ENCODE results near the gene ALDH1A3. TPM values are rescaled to one million over a fixed set of nuclear protein-coding genes. Genes with fewer than 3 reads are reported as not detected.

The ALDH1A3 gene
- total RNA-seq, 4 donors from 2014 or later = 8.5 to 99.9 (median 18.4) TPM

- TF ChIP-seq POLR2A (IDR thresholded peaks at IDR 0.05) (no peak), CTCF (IDR thresholded peaks at IDR 0.05) (no peak)
- Histone ChIP-seq H3K4me1 (no peaks in the 10 kb centered on the region), H3K4me3 (no peak overlapping the region), H3K27me3 (no peaks in the 10 kb centered on the region), H3K27ac (no peak overlapping the region), H3K9me3 (no peaks in the 10 kb centered on the region), H3K36me3 (no peaks in the 10 kb centered on the region)
- DNase-seq = no peak
Observed at GRCh38 chr15:100944986-100945385, 65.4 kb downstream of the ALDH1A3 start.

GRCh38 chr15:100947760-100948429, 68.3 kb downstream of the ALDH1A3 start:
- TF ChIP-seq POLR2A (IDR thresholded peaks at IDR 0.05) (no peak), CTCF (IDR thresholded peaks at IDR 0.05) (no peak)

GRCh38 chr15:100948430-100948762, 68.8 kb downstream of the ALDH1A3 start:
- Histone ChIP-seq H3K36me3 (no peaks in the 10 kb centered on the region), H3K9me3 (no peaks in the 10 kb centered on the region), H3K4me1 (no peaks in the 10 kb centered on the region), H3K27me3 (no peaks in the 10 kb centered on the region), H3K27ac (no peak overlapping the region), H3K4me3 (no peak overlapping the region)
- TF ChIP-seq POLR2A (IDR thresholded peaks at IDR 0.05) (no peak), CTCF (IDR thresholded peaks at IDR 0.05) (no peak)
- no peak for DNase-seq

More at GRCh38 chr15:100947760-100948429, 68.3 kb downstream of the ALDH1A3 start:
- H3K36me3 ChIP-seq = no peaks in the 10 kb centered on the region
- H3K27ac ChIP-seq = no peak overlapping the region
- no peaks in the 10 kb centered on the region for H3K4me1 ChIP-seq
- no peaks in the 10 kb centered on the region for H3K27me3 ChIP-seq
- H3K9me3 ChIP-seq = no peaks in the 10 kb centered on the region
- DNase-seq = no peak
- no peak overlapping the region for H3K4me3 ChIP-seq

GRCh38 chr15:100949691-100950090, 70.1 kb downstream of the ALDH1A3 start:
- Histone ChIP-seq H3K27ac (no peak overlapping the region), H3K4me1 (no peaks in the 10 kb centered on the region), H3K4me3 (no peak overlapping the region), H3K27me3 (no peaks in the 10 kb centered on the region), H3K9me3 (no peaks in the 10 kb centered on the region), H3K36me3 (no peaks in the 10 kb centered on the region)
- TF ChIP-seq POLR2A (IDR thresholded peaks at IDR 0.05) = no peak
- no peak for TF ChIP-seq CTCF (IDR thresholded peaks at IDR 0.05)
- DNase-seq = no peak

- DNase-seq = no peak
- TF ChIP-seq POLR2A (IDR thresholded peaks at IDR 0.05) (no peak), CTCF (IDR thresholded peaks at IDR 0.05) (no peak)
Observed at GRCh38 chr15:100951965-100952364, 72.3 kb downstream of the ALDH1A3 start.

GRCh38 chr15:100952566-100952965, 72.9 kb downstream of the ALDH1A3 start:
- TF ChIP-seq POLR2A (IDR thresholded peaks at IDR 0.05) (no peak), CTCF (IDR thresholded peaks at IDR 0.05) (no peak)
- Histone ChIP-seq H3K27me3 (no peaks in the 10 kb centered on the region), H3K36me3 (no peaks in the 10 kb centered on the region)

More at GRCh38 chr15:100951965-100952364, 72.3 kb downstream of the ALDH1A3 start:
- Histone ChIP-seq H3K4me3 (no peak overlapping the region), H3K9me3 (no peaks in the 10 kb centered on the region), H3K4me1 (no peaks in the 10 kb centered on the region), H3K27me3 (no peaks in the 10 kb centered on the region), H3K27ac (no peak overlapping the region), H3K36me3 (no peaks in the 10 kb centered on the region)

More at GRCh38 chr15:100952566-100952965, 72.9 kb downstream of the ALDH1A3 start:
- no peaks in the 10 kb centered on the region for H3K9me3 ChIP-seq
- no peak for DNase-seq
- no peak overlapping the region for H3K4me3 ChIP-seq
- H3K27ac ChIP-seq = no peak overlapping the region
- H3K4me1 ChIP-seq = no peaks in the 10 kb centered on the region

All from Peyer's patch (tissue), 4 donors.